HepG2 (cell line): Measurements from ENCODE around the gene APIP. TPM values are rescaled to one million over a fixed set of nuclear protein-coding genes. Genes with fewer than 3 reads are reported as not detected.

Experiments
- CEBPG ChIP-seq: IDR thresholded peaks from 2 replicates; pipeline ENCODE4 v1.6.1; 2016
- CHCHD3 ChIP-seq: sonication (generic); formaldehyde crosslinking; IDR thresholded peaks from 2 replicates; pipeline ENCODE4 v1.8.0; 2022; ENCODE audit warnings: mild to moderate bottlenecking, missing genetic modification reagents, moderate library complexity
- FUBP1 ChIP-seq: sonication (generic); formaldehyde crosslinking; IDR thresholded peaks from 2 replicates; pipeline ENCODE4 v1.5.1; 2020; ENCODE audit warnings: missing genetic modification reagents, mild to moderate bottlenecking, borderline replicate concordance
- GABPB1 ChIP-seq: IDR thresholded peaks from 2 replicates; pipeline ENCODE4 v1.6.1; 2016; ENCODE audit warnings: mild to moderate bottlenecking, missing genetic modification reagents, moderate library complexity, missing compliant biosample characterization
- HNRNPLL ChIP-seq: fragments of 200-400 bp; formaldehyde crosslinking; IDR thresholded peaks from 2 replicates; pipeline ENCODE4 v1.6.1; 2017; ENCODE audit warnings: mild to moderate bottlenecking, low read depth, low read length; ENCODE audit not compliant: poor library complexity, severe bottlenecking
- IRX3 ChIP-seq: sonication (generic); formaldehyde crosslinking; IDR thresholded peaks from 2 replicates; pipeline ENCODE4 v1.8.1; 2023; ENCODE audit warnings: mild to moderate bottlenecking, low read depth, missing genetic modification reagents, borderline replicate concordance
- LBX2 ChIP-seq: sonication (generic); formaldehyde crosslinking; IDR thresholded peaks from 2 replicates; pipeline ENCODE4 v1.5.0; 2020; ENCODE audit warnings: missing genetic modification reagents, mild to moderate bottlenecking, borderline replicate concordance
- NFRKB ChIP-seq: fragments of 450-650 bp; IDR thresholded peaks from 2 replicates; pipeline ENCODE4 v1.6.1; 2017
- RFX5 ChIP-seq: IDR thresholded peaks from 2 replicates; pipeline ENCODE4 v1.6.1; 2011; ENCODE audit warnings: low read depth, low read length, improper control_type of control experiment
- RXRA ChIP-seq: sonication (generic); formaldehyde crosslinking; IDR thresholded peaks from 2 replicates; pipeline ENCODE4 v1.5.1; 2020; ENCODE audit warnings: missing genetic modification reagents
- TBP ChIP-seq: sonication (generic); formaldehyde crosslinking; IDR thresholded peaks from 2 replicates; pipeline ENCODE4 v1.5.0; 2020; ENCODE audit warnings: missing genetic modification reagents
- ZBTB38 ChIP-seq: sonication (generic); formaldehyde crosslinking; IDR thresholded peaks from 2 replicates; pipeline ENCODE4 v1.5.1; 2020; ENCODE audit warnings: mild to moderate bottlenecking, missing genetic modification reagents
- ZC3H13 ChIP-seq: sonication (generic); formaldehyde crosslinking; IDR thresholded peaks from 2 replicates; pipeline ENCODE4 v1.8.1; 2023; ENCODE audit warnings: mild to moderate bottlenecking, missing genetic modification reagents, moderate library complexity
- ZNF350 ChIP-seq: sonication (generic); formaldehyde crosslinking; IDR thresholded peaks from 2 replicates; pipeline ENCODE4 v1.4.0; 2020; ENCODE audit warnings: mild to moderate bottlenecking, low read depth, missing genetic modification reagents, borderline replicate concordance
- polyA plus RNA-seq, 8 experiments: library from polyadenylated mRNA; depleted of rRNA in 3 of 8; stranded (reverse) in 7 of 8; unstranded in 1 of 8; fragments of >200 nt; fragmentation: Illumina TruSeq in 4 of 8; extraction: Trizol in 4 of 8; gene quantifications; 2 replicates each; pipeline versions ENCODE4 v1.2.1 to v1.2.3, GENCODE V29; 2011 to 2016; ENCODE audit warnings: low read depth in 4 of 8, missing spikeins in 1 of 8, mixed read lengths in 1 of 8; ENCODE audit not compliant: insufficient read depth in 1 of 8
- total RNA-seq, 5 experiments: library from RNA; depleted of rRNA; stranded (reverse); fragments of >200 nt; fragmentation: Illumina TruSeq; extraction: Trizol; gene quantifications; 2 replicates each; pipeline ENCODE4 v1.2.3, GENCODE V29; 2016; ENCODE audit warnings: low read depth in 1 of 5
- TF ChIP-seq, protein P1 (sequence below): sonication (generic); formaldehyde crosslinking; IDR thresholded peaks from 2 replicates; pipeline ENCODE4 v1.4.0; 2020; ENCODE audit warnings: mild to moderate bottlenecking, missing genetic modification reagents
- TF ChIP-seq, protein P2 (sequence below): IDR thresholded peaks from 2 replicates; pipeline ENCODE4 v1.6.1; 2018; ENCODE audit warnings: missing genetic modification reagents
- TF ChIP-seq, protein P3 (sequence below): sonication (generic); formaldehyde crosslinking; IDR thresholded peaks from 2 replicates; pipeline ENCODE4 v1.8.1; 2023; ENCODE audit warnings: mild to moderate bottlenecking, moderate library complexity, missing genetic modification reagents
- TF ChIP-seq, protein P4 (sequence below): sonication (generic); formaldehyde crosslinking; IDR thresholded peaks from 2 replicates; pipeline ENCODE4 v1.8.1; 2022; ENCODE audit warnings: low read depth, mild to moderate bottlenecking, missing genetic modification reagents

The APIP gene
- total and polyA plus RNA-seq, 2 of the 13 experiments (the other 11 are each of a cell fraction or from before 2014, with no cell fraction given) = 16.9 to 31.0 TPM

DNA sequence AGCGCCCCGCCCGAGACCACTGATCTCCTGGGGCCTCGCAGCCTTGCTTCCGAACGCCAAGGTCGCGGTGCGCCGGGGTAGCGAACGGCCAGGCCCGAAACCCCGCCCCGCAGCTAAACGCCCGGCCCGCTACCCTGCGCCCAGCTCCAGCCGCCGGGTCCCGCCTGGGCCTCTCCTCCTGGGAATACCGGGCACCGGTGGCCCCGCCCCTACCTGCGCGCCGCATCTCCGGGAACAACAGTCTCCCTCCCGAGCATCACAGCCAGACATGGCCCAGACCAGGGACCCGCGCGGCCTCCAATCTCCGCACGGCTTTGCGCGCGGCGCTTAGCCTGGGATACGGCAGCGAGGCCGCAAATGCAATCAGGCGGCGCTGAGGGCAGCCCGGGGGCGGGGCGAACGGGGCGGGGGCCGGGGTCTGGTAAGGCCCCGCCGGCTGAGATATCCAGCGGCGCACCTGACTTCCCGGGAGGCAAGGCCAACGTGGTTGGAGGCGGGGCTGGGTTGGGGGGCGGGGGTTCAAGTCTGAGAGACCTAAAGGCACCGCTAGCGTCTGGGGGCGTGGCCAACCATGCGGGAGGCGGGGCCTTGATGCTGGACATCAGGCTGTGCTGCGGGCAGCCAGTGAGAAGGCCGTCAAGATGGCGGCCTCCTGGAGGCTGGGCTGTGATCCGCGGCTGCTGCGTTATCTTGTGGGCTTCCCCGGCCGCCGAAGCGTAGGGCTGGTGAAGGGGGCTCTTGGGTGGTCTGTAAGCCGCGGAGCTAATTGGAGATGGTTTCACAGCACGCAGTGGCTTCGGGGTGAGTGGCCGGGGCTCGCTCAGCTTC is at the start of gene APIP, which contains the start of gene PDHX (continued):
- TF ChIP-seq, protein P1, sequence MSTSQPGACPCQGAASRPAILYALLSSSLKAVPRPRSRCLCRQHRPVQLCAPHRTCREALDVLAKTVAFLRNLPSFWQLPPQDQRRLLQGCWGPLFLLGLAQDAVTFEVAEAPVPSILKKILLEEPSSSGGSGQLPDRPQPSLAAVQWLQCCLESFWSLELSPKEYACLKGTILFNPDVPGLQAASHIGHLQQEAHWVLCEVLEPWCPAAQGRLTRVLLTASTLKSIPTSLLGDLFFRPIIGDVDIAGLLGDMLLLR (CRISPR knock-in tag) = no peak; the same call in 1 of the 2 replicates
- TF ChIP-seq RXRA (peak; percentile 68), ZNF350 (CRISPR knock-in tag) (peak; percentile 88), IRX3 (peak; percentile 76; the same call in 1 of the 2 replicates), CEBPG (no peak), RFX5 (no peak), FUBP1 (CRISPR knock-in tag) (no peak), TBP (no peak), ZBTB38 (CRISPR knock-in tag) (no peak; the same call in 1 of the 2 replicates), GABPB1 (CRISPR knock-in tag) (peak; percentile 83), CHCHD3 (CRISPR knock-in tag) (no peak), ZC3H13 (CRISPR knock-in tag) (peak; percentile 61; the same call in 1 of the 2 replicates), LBX2 (CRISPR knock-in tag) (no peak), HNRNPLL (peak; percentile 82), NFRKB (peak; percentile 63; the same call in 1 of the 2 replicates)
- TF ChIP-seq, protein P2, sequence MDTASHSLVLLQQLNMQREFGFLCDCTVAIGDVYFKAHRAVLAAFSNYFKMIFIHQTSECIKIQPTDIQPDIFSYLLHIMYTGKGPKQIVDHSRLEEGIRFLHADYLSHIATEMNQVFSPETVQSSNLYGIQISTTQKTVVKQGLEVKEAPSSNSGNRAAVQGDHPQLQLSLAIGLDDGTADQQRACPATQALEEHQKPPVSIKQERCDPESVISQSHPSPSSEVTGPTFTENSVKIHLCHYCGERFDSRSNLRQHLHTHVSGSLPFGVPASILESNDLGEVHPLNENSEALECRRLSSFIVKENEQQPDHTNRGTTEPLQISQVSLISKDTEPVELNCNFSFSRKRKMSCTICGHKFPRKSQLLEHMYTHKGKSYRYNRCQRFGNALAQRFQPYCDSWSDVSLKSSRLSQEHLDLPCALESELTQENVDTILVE = peak; percentile 94
- TF ChIP-seq, protein P3, sequence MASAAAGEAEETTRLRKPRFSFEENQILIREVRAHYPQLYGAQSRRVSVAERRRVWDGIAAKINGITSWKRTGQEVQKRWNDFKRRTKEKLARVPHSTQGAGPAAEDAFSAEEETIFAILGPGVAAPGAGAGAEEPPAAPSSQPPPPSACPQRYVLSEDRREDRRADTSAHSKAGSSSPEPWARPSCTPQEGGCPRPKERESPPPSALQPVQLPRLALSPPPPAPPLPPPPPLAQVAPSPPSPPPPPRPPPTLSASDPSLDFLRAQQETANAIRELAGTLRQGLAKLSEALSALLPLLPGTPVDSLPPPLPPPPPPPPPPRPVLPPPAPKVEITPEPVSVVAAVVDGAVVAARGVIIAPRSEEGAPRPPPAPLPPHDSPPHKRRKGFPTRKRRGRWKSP (CRISPR knock-in tag) = peak; percentile 88; the same call in 1 of the 2 replicates
- TF ChIP-seq, protein P4, sequence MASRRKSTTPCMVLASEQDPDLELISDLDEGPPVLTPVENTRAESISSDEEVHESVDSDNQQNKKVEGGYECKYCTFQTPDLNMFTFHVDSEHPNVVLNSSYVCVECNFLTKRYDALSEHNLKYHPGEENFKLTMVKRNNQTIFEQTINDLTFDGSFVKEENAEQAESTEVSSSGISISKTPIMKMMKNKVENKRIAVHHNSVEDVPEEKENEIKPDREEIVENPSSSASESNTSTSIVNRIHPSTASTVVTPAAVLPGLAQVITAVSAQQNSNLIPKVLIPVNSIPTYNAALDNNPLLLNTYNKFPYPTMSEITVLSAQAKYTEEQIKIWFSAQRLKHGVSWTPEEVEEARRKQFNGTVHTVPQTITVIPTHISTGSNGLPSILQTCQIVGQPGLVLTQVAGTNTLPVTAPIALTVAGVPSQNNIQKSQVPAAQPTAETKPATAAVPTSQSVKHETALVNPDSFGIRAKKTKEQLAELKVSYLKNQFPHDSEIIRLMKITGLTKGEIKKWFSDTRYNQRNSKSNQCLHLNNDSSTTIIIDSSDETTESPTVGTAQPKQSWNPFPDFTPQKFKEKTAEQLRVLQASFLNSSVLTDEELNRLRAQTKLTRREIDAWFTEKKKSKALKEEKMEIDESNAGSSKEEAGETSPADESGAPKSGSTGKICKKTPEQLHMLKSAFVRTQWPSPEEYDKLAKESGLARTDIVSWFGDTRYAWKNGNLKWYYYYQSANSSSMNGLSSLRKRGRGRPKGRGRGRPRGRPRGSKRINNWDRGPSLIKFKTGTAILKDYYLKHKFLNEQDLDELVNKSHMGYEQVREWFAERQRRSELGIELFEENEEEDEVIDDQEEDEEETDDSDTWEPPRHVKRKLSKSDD (CRISPR knock-in tag) = peak; percentile 50; the same call in 1 of the 2 replicates
